Measurements from ENCODE around the gene TRAM2.

The TRAM2 gene, protein sequence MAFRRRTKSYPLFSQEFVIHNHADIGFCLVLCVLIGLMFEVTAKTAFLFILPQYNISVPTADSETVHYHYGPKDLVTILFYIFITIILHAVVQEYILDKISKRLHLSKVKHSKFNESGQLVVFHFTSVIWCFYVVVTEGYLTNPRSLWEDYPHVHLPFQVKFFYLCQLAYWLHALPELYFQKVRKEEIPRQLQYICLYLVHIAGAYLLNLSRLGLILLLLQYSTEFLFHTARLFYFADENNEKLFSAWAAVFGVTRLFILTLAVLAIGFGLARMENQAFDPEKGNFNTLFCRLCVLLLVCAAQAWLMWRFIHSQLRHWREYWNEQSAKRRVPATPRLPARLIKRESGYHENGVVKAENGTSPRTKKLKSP

DNA sequence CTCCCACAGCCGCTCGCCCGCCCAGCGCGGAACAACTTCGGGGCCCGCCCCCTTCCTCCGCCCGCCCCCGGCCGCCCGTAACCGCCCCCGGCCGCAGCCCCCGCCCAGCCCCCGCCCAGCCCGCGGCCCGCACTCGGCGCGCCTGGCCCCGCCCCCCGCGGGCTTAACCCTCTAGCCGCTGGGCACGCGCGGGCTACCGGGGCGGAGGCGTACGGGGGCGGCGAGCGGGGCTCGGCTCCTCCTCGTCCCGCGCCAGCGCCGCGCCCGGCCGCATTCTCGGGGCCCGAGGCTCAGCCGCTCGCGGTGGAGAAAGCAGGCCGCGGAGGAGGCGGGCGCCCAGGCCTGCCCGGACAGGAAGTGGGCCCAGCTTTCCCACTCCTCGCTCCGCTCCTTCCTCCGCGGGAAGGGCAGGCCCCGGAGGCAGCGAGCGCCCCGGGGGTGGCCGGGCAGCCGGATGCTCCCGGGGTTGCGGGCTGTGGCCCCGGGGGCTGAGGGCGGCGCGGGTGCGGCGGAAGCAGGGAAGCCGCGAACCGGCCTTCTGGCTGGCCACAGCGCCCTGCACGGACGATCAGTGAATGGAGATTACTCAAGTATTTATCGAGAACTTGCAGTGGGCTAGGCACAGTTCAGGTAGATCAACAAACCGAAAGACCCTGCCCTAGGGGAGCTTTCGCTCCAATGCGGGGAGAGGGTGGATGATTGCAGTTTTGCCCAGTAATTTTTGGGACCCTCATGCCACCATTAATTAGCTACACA lies at the start of gene TRAM2:
Gene TRAM2 (minus strand): TSS at position 39 of the 756 bp plus-strand sequence. CDS start 145 bp downstream, outside the sequence.
- DNase-seq (ENCODE audit: low read depth, low spot score) = peak; percentile 80

DNA sequence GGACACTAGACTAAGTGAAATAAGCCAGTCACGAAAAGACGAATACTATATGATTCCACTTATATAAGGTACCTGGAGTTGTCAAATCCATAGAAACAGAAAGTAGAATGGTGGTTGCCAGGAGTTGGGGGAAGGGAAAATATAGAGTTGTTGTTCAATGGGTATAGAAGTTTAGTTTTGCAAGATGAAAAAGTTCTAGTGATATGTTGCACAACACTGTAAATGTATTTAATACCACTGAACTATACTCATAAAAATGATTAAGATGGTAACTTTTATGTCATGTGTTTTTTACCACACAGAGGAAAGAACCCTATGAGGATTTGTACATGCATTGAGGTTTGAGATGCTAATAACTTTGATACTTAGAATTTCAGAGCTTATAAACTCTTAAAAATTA lies 46.0 kb upstream of the TRAM2 start:
- no peak for DNase-seq (ENCODE audit: low read depth, low spot score)

DNA sequence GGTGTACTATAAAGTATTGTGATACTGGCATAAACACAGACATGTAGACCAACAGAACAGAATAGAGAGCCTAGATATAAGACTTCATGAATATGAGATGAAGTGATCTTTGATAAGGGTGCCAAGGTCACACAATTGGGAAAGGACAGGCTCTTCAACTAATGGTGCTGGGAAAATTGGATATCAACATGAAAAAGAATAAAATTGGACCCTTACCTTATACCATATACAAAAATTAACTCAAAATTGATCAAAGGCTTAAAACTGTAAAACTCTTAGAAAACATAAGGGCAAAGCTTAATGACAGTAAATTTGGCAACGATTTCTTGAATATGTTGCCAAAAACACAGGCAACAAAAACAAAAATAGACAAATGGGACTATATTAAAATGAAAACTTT lies 44.8 kb upstream of the TRAM2 start:
- no peak for DNase-seq (ENCODE audit: low read depth, low spot score)

DNA sequence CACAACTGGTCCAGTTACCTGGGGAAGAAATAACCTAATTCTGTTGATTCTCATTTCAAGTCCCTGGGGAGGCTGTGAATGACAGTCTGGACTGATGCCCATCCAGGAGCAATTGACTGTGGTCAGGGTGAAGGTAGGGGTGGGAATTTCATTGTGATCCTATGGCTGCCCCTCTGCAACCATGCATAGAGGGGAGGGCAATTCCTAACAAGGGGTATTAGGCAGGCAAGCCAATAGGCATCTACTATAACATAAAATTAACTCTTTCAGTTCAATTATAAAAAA lies 44.0 kb upstream of the TRAM2 start:
- no peak for DNase-seq (ENCODE audit: low read depth, low spot score)

DNA sequence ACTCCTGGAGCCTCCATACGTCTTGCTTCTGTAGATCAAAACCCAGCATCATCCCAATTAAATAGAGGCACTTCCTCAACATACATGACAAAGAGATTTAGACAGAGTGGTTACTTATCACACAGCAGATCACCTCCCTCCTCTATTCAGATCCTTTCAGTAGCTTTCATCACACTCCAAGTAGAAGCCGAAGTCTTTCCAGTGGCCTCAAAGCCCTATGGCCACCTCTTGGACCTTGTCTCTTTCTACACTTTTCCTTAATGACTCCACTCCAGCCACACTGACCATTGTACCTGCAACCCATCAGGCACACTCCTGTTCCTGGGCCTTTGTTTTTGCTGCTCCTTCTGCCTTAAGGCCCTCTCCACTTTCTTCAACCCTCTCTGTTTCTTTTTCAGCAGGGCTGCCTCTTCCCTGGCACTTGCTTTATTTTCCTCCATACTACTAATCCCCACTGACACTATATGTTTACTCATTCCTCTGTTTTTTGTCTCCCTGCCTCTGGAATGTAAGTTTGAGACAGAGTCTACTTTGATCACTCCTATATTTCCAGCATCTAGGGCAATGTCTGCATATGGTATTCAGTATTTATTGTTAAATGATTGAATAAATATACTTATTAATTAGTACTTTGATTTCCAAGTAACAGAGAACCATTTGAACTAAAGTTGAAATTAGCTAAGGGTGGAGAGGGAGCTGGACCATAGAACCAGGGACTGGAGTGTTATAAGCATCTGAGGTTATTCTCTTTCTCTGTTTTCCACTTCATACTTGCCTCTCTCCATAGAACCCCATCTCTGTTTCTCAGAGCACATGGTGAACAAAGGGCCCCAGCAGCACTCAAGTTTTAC lies 43.4 kb upstream of the TRAM2 start:
- no peak for DNase-seq (ENCODE audit: low read depth, low spot score)

DNA sequence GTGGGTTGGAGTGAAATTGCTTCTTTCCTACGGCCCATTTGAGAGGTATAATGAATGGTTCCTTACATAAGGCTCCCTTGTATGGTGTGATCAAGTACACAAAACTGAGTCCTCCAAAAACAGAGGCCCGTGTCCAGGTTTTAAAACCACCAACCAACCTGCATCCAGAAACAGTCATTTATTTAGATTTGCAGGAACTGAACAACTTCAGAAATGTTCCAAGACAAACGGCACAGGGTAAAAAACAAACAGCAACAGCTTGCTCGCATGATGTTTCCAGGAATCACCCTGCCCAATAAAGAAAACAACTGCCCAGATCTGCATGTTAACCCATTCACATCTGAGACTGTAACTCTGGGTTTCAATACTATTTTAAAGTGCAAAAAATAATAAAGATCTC lies 40.2 kb upstream of the TRAM2 start:
- DNase-seq (ENCODE audit: low read depth, low spot score) = no peak

DNA sequence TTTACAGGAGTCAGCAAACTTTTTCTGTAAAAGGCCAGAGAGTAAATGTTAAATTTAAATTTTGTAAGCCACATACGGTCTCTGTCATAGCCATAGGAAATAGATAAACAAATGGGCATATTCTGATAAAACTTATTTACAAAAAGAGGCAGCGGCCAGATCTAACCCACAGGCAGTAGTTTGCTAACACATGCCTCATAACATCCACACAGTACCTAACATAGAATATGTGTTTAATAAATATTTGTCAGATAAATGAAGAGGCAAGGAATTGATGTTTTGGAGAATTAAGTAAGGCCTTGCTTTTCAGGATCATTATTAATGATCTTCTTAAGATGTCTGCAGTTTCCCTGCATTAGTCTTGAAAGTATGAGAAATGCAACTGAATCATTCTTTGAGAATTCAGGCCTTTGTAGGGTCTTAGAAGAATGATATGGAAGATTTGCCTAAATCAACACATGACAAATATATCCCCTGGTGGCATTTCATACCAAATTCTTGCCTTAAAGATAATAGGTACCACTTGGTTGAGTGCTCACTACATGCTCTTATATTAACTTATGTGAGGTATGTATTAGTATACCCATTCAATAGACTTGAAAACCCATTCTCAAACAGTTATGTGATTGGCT lies 39.3 kb upstream of the TRAM2 start:
- no peak for DNase-seq (ENCODE audit: low read depth, low spot score)

DNA sequence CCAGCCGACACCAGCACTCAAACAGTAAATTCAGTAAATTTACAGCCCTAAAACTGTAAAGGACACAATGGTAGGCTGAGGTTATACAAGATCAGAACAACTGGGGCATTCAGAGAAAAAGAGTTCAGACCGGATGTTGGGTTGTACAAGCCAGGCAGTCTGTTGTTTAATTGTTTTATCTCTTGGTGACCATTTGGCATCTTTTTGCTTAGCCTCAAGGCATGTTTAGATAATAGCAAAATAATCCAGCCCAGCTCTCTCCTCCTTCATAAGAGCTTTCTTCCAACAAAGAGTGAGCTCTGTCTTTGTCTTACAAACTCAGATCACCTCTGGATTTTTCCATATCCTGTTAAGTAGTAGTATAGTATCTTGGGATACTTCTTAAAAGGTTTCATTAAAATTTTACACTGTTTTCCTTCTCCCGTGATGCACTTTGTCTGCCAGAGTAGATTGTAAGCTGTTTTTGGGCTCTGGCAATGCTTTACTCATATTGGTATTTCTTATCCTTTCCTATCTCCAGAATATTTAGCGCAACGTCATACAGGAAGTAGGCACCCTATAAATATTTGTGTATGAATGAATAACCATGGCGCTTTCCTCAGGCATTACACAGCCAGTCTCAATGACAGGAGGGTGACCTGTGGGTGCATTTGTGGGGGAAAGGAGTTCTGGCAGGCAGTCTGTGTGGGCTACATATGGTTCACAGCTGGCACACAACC lies 35.6 kb upstream of the TRAM2 start:
- DNase-seq (ENCODE audit: low read depth, low spot score) = no peak

DNA sequence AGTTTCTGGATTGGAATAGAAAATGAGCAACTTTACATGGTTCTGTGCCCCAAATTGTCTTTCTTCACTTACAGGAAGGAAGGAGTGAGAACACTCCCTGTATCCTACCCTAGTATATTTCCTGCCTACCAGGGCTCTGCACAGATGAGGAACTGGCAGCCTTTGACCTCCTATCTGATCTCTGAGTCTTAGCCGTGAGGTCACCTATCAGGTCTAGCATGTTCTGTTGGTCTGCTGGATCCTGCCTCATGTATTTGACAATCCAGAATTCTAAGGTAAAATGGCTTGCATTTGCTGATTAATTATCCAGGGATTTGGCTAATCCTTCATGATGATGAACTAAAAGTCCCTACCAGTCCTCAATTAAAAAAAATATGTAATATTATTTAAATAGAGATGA lies 35.0 kb upstream of the TRAM2 start:
- DNase-seq (ENCODE audit: low read depth, low spot score) = no peak

DNA sequence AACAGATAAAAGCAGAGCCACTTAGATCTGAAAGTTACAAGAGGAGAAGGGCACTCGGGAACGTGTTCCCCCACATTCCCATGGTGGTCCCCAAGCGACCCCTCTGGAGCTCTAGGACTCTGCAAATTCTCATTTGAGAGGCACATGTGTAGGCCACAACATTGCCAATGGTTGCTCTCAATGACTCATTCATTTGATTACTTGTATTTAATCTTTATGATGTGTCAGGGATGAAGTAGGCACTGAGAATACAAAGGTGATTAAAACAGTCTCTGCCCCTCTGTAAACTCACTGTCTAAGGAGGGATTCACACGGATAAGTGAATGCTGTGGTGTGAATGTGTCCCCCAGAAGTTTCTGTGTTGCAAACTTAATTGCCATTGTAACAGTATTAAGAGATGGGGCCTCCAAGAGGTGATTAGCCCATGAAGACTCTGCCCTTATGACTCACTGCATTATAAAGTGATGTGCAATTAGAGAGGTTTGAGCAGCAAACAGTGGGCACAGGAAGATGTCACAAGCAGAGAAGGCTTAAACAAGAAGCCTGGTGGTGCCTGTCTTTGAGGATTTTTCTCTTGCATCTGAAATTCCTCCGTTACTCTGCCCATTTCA lies 34.0 kb upstream of the TRAM2 start:
- DNase-seq (ENCODE audit: low read depth, low spot score) = no peak

DNA sequence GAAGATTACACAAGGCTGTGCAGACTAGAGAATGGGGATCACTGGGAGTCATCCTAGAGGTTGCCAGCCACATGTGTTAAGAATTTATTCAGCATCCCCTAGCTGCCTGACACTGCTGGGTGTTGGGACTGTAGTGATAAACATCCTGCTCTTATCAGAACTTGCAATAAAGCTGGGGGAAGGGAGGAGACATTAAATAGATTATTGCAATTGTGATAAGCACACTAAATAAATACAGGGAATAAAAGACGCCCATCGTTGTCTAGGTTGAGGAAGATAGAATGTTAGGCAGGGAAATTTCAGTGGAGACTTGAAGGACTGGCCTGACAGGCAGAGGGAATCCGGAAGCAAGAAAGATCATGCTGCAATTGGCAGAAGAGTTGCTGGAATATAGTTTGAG lies 33.2 kb upstream of the TRAM2 start:
- no peak for DNase-seq (ENCODE audit: low read depth, low spot score)

DNA sequence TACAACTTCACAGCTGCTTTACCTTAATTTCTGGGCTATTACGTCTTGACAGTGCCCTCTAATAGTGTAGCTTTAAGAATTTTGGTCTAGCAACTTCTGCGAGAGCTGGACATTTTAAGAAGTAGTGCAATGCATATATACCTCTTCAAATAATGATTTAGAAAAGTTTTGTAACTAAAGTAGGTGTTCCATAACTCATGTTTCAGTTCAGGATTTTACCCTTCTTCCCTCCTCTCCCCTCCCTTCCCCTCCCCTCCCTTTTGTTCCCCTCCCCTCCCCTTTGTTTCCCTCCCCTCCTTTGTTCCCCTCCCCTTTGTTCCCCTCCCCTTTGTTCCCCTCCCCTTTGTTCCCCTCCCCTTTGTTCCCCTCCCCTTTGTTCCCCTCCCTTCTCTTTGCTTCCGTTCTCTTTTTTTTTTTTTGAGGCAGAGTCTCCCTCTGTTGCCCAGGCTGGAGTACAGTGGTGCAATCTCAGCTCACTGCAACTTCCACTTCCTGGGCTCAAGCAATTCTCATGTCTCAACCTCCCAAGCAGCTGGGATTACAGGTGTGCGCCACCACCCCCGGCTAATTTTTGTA lies 28.8 kb upstream of the TRAM2 start:
- no peak for DNase-seq (ENCODE audit: low read depth, low spot score)

DNA sequence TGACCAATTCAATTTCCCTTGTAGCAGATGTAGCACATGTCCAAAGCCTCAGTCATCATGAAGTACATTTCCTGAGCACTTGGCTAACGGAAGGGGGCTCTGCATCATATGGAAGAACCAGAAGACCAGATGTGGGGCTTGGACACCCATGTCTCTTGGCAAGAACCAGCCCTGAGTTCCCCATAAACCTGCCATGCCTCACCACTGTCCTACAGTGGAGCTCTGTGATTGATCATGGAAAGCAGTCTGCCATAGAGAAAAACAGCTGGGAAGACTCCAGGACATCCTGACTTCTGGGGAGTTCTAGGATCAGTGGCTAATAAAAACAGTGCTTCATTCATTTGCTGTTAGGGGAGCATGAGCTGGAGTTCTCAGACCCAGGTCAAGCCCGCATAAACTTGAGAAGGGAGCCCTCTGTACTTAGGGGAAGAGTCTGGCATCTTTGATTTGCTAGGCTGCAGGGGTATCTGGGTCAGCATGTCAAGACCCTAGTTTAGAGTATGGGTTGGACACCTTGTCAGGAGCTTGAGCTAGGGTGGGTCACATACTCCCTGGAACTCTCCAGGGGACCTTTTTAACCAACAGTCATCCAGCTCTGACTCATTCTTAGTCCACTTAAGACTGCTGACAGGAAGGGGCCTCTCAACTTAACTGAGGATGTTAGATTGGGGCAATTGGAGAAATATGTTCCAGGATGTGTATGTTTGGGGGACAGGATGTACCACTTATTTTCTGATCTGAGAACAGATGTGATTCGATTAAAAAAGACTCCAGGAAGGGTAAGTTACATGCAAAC lies 26.3 kb upstream of the TRAM2 start:
- no peak for DNase-seq (ENCODE audit: low read depth, low spot score)

DNA sequence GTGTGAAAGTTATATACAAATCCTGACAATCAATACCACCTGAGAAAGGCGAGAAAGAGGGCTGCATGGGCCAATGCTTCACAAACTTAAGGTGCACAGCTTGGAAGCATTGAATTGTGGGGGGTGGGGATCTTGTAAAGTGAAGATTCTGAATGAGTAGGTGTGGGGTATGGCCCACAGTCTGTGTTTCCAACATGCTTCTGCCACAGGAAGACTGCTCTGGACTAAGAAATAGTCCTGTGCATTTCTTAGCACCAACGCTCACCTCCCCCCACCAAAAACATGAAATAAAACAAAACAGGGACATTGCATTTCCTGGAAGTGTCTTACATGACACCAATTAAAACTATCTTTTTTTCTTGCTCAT lies 21.9 kb upstream of the TRAM2 start:
- DNase-seq (ENCODE audit: low read depth, low spot score) = no peak

DNA sequence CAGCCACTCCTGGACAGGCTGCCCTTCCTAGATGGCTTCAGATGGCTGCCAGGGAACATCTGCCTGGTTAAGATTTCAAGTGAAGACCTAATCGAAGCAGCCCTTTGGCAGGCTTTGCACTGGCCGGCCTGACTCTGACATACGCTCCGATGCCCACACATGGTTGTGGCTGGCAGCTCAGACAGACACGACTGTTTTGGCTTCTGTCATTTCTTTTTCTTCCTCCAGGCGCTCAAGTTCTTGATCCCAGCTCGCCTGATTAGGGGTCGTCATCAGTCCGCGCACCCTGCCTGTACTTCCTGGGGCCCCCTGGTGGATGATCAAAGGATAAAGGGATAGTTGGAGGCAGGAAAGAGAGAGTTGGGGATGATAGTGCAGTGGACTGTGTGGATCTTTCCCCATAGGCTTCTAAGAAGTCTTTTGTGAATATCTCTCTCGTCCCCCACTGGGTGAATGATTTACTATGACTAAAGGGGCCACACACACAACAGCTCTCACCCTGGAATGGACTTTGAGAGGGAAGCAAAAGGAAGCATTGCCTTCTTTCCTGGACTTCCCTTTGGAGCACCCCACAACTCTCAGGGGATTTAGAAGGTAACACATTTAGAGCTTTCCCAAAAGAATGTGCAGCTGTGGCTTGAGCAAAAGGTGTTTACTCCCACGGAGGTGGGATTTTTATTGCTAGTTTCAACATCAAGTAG lies 21.4 kb upstream of the TRAM2 start:
- DNase-seq (ENCODE audit: low read depth, low spot score) = peak; percentile 89

DNA sequence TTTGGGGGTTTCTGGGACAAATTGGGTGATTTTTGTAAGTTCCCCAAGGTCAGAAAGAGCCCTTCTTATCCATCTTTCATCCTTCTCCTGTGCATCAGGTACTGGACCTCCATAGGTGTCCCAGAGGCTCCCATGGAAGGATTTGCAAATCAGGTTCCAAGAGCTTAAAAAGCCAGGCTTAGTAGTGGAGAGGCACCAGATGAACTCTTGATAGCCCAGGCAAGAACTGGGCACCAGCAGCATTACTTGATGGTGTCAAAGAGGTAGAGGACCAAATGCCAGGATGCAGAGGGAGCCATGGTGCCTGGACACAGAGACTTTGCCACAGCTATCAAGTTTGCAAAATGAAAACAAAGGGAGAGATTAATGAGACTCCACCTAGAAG lies 20.9 kb upstream of the TRAM2 start:
- DNase-seq (ENCODE audit: low read depth, low spot score) = no peak

DNA sequence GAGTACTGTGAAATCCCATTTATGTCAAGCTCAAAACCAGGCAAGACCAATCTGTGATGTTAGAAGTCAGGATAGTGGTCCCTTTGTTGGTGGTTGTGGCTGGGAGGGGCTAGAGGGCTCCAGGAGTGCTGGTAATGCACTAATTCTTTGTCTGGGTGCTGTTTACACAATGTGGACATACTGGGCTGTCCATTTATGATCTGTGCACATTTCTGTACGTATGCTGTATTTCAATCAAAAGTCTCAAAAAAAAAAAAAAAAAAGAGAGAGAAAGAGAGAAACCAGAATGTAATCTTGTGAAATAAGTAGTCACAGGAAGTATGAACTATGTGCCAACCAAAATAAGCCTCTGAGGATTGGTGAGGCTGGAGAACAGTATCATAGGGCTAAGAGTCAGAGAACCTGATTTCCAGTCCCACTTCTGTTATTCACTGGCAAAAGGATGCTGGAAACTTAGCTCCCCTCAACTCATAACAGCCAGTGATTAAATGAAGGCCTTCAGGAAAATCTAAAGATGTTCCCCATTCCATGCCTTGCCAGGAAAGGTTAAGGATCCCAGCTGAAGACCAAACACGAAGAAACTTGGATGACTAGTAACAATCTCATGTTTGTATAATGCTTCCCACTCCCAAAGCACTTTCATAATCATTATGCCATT lies 19.6 kb upstream of the TRAM2 start:
- DNase-seq (ENCODE audit: low read depth, low spot score) = no peak

DNA sequence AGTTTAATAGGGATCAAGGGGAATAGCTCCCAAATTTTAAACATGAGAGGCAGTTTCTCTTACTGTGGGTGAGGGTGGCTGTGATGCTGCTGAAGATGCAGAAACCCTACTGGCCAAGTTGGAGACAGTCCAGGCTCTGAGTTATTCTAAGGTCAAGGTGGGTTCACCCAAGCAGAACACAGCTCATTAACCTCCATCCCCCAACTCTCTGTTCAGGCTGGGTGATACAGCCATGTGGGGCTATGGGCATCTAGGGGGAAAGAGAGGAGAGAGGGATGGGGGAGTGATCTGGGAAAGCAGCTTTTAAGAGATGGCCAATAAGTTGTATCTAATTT lies 18.9 kb upstream of the TRAM2 start:
- DNase-seq (ENCODE audit: low read depth, low spot score) = no peak

Data from ELF-1 (cell line).